NCI-H1694 (cell line): ENCODE data around the gene POLA2.

Experiments
- DNase-seq: peaks from one replicate; lab custom pipeline; 2025; lab: John Stamatoyannopoulos, UW

POLA2 gene

DNA sequence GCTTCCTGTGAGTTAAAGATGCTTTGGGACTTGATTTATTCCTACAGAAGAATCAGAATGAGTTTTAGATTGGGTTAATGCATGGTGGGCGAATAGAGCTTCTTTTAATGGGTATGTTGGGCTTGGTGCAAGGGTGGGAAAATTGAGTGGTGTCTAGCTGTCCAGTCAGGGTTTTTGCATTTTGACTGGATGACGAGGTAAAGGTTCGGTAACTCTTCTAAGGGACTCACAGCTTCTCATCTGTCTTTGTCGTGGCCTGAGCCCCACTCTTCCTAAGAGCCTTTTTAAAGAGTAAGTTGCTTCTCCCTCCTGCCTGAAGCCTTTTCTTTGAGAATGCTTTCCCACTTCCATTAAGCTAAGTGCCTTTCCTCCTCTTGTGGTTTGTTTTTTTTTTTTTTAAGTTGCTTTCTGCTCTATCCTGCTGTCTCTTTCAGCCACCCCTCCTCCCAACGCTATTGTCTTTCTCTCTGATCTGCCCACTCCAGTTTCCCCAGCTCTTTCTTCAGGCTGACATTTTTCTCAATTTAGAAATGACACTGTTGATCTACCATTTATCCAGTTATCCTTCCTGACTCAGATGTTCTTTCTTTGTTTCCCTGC, 73.0 kb downstream of the POLA2 start:
- no peak for DNase-seq

DNA sequence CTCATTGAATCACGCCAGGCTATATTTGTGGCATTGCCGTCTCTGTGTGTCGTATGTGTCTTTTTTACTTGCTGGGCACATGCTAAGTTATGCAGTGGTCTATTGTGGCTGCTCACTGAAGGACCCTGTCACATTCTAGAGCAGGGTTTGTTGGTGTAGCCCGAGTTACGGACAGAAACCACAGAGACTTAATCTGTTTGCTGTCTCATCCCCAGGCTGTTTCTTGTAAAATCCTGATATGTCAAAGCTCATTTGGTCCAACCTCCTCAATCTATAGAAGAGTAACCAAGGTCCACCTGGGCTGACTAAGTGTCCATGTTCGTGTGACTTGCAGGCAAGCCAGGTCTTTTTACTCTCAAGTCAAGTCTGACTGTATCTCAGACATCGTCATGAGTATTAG, 76.9 kb downstream of the POLA2 start:
- DNase-seq = no peak

DNA sequence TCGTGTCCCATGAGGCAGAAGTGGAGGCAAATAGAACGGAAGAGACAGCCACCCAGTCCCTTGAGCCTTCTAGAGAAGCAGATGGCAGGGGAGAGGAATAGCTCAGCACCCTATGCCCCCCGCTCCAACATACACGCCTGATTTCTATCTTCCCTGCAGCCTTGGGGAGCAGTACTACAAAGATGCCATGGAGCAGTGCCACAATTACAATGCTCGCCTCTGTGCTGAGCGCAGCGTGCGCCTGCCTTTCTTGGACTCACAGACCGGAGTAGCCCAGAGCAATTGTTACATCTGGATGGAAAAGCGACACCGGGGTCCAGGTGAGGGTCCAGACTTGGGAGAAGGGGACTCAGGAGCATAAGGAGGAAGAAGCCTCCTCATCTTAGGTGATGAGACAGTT, 78.5 kb downstream of the POLA2 start:
- DNase-seq = no peak

GRCh38 chr11:65341856-65342255, 80.1 kb downstream of the POLA2 start:
- no peak for DNase-seq
